Vagina (tissue), 2 donors: ENCODE results near the gene ELAC2.

ENCODE experiments used
- POLR2A ChIP-seq, 2 donors: fragments of 450-650 bp; IDR thresholded peaks; one replicate each; pipeline ENCODE4 v1.6.1; 2017; ENCODE audit warnings: antibody characterized with exemption in 2 of 2, mild to moderate bottlenecking in 2 of 2, moderate library complexity in 2 of 2
- TF ChIP-seq, protein P1 (sequence below), 3 experiments: fragments of 450-650 bp in 2 of 3; fragments of 200-600 bp in 1 of 3; sonication (generic) in 1 of 3; IDR thresholded peaks; one replicate each; pipeline ENCODE4 v1.5.1; 2017 to 2019; ENCODE audit warnings: antibody characterized with exemption in 3 of 3, mild to moderate bottlenecking in 2 of 3, moderate library complexity in 2 of 3

DNA sequence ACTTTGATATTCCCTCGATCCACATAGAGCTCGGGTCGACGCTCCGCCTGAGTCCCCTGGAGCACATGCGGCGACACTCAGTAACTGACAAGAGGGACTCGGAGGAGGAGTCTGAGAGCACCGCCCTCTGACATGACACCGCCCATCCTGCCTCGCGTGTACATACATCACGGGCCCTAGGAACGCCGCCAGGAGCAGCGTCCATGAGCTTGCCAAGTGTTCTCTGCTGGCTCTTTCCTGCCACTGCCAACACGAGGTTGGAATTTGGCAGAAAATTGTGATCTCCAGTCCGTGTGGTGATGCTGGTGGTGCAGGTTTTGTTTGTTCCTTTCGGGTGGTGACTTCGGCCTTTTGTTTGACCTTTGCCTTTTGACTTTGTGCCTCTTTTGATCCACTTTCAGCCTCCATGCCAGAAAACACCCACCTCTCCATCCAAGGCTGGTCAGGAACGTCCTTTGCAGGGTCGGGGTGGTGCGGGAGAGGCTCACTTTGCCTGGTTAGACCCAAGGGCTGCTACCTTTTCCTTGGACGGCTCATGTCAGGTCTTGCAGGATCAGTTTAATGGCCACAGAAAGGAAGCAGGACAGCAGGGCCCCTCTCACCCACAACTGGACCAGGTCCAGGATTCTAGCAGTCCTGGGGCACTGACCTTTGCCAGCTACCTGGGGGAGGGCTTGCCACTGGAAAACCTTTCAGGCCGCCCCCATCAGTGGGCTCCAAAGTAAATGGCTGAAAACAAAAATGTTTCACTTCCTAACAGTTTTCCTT lies 27.6 kb downstream of the ELAC2 start:
- TF ChIP-seq, protein P1, sequence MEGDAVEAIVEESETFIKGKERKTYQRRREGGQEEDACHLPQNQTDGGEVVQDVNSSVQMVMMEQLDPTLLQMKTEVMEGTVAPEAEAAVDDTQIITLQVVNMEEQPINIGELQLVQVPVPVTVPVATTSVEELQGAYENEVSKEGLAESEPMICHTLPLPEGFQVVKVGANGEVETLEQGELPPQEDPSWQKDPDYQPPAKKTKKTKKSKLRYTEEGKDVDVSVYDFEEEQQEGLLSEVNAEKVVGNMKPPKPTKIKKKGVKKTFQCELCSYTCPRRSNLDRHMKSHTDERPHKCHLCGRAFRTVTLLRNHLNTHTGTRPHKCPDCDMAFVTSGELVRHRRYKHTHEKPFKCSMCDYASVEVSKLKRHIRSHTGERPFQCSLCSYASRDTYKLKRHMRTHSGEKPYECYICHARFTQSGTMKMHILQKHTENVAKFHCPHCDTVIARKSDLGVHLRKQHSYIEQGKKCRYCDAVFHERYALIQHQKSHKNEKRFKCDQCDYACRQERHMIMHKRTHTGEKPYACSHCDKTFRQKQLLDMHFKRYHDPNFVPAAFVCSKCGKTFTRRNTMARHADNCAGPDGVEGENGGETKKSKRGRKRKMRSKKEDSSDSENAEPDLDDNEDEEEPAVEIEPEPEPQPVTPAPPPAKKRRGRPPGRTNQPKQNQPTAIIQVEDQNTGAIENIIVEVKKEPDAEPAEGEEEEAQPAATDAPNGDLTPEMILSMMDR (IDR thresholded peaks at IDR 0.05): no peak
- TF ChIP-seq POLR2A (IDR thresholded peaks at IDR 0.05): no peak
